Measurements from ENCODE around the gene CCL23. TPM values are rescaled to one million over a fixed set of nuclear protein-coding genes. Genes with fewer than 3 reads are reported as not detected.

Gene CCL23
- total RNA-seq, result 0.85 TPM
- polyA plus RNA-seq, result 16.9 TPM

- H3K4me3 ChIP-seq (ENCODE audit: low read depth, low read length), result no peak within 1 kb of the TSS
- no peak for DNase-seq (ENCODE audit: extremely low spot score)
- no peaks in the 10 kb centered on the region for H3K4me1 ChIP-seq (ENCODE audit: insufficient read depth)
- H3K27ac ChIP-seq (ENCODE audit: low read depth), result no peak within 1 kb of the TSS
- WGBS, result 35% methylated on average over 6 of the region's 6 CpGs
- H3K36me3 ChIP-seq (ENCODE audit: insufficient read depth), result no peaks in the 10 kb centered on the region
These were observed at the start of gene CCL23 for GRCh38 chr17:36017799-36018198. TSS of gene CCL23 (minus strand) at chr17:36017972. CDS start at chr17:36017897, 75 bp downstream.

GRCh38 chr17:36066365-36066985 is 48.7 kb upstream of the CCL23 start:
- no peak for DNase-seq (ENCODE audit: extremely low spot score)
- H3K27ac ChIP-seq (ENCODE audit: low read depth), result no peak overlapping the region
- no peaks in the 10 kb centered on the region for H3K4me1 ChIP-seq (ENCODE audit: insufficient read depth)
- WGBS, result 81% methylated on average over 6 of the region's 6 CpGs
- H3K36me3 ChIP-seq (ENCODE audit: insufficient read depth), result no peaks in the 10 kb centered on the region
- H3K4me3 ChIP-seq (ENCODE audit: low read depth, low read length), result no peak overlapping the region

- Histone ChIP-seq H3K4me3 (ENCODE audit: low read depth, low read length) (no peak within 1 kb of the TSS), H3K36me3 (ENCODE audit: insufficient read depth) (no peaks in the 10 kb centered on the region), H3K4me1 (ENCODE audit: insufficient read depth) (no peaks in the 10 kb centered on the region), H3K27ac (ENCODE audit: low read depth) (no peak within 1 kb of the TSS)
- 67% methylated on average over 5 of the region's 5 CpGs for WGBS
- no peak for DNase-seq (ENCODE audit: extremely low spot score)
These were observed 46.2 kb upstream of the CCL23 start, which contains the start of gene CCL18 for GRCh38 chr17:36063786-36064541. TSS of gene CCL18 (plus strand) at chr17:36064272. CDS start at chr17:36064343, 71 bp downstream.

GRCh38 chr17:36060816-36061215 is 43.0 kb upstream of the CCL23 start:
- Histone ChIP-seq H3K27ac (ENCODE audit: low read depth) (no peak overlapping the region), H3K4me3 (ENCODE audit: low read depth, low read length) (no peak overlapping the region), H3K4me1 (ENCODE audit: insufficient read depth) (no peaks in the 10 kb centered on the region), H3K36me3 (ENCODE audit: insufficient read depth) (no peaks in the 10 kb centered on the region)
- DNase-seq (ENCODE audit: extremely low spot score), result no peak
- WGBS, result 90% methylated on average over 2 of the region's 2 CpGs

- DNase-seq (ENCODE audit: extremely low spot score), result no peak
- 92% methylated on average over 7 of the region's 7 CpGs for WGBS
- Histone ChIP-seq H3K4me1 (ENCODE audit: insufficient read depth) (no peaks in the 10 kb centered on the region), H3K4me3 (ENCODE audit: low read depth, low read length) (no peak overlapping the region), H3K36me3 (ENCODE audit: insufficient read depth) (no peaks in the 10 kb centered on the region), H3K27ac (ENCODE audit: low read depth) (no peak overlapping the region)
These were observed 41.6 kb upstream of the CCL23 start for GRCh38 chr17:36059406-36059805.

- DNase-seq (ENCODE audit: extremely low spot score), result no peak
- Histone ChIP-seq H3K4me3 (ENCODE audit: low read depth, low read length) (no peak overlapping the region), H3K4me1 (ENCODE audit: insufficient read depth) (no peaks in the 10 kb centered on the region), H3K27ac (ENCODE audit: low read depth) (no peak overlapping the region), H3K36me3 (ENCODE audit: insufficient read depth) (no peaks in the 10 kb centered on the region)
These were observed 40.1 kb upstream of the CCL23 start for GRCh38 chr17:36057911-36058310.

- WGBS, result 76% methylated on average over 4 of the region's 4 CpGs
- no peak overlapping the region for H3K27ac ChIP-seq (ENCODE audit: low read depth)
These were observed 38.2 kb upstream of the CCL23 start for GRCh38 chr17:36055921-36056520.

GRCh38 chr17:36055171-36055570 is 37.4 kb upstream of the CCL23 start:
- no peak overlapping the region for H3K27ac ChIP-seq (ENCODE audit: low read depth)
- H3K4me3 ChIP-seq (ENCODE audit: low read depth, low read length), result no peak overlapping the region
- 88% methylated on average over 2 of the region's 2 CpGs for WGBS
- DNase-seq (ENCODE audit: extremely low spot score), result no peak
- no peaks in the 10 kb centered on the region for H3K4me1 ChIP-seq (ENCODE audit: insufficient read depth)
- H3K36me3 ChIP-seq (ENCODE audit: insufficient read depth), result no peaks in the 10 kb centered on the region

More at GRCh38 chr17:36055921-36056520, 38.2 kb upstream of the CCL23 start:
- Histone ChIP-seq H3K4me1 (ENCODE audit: insufficient read depth) (no peaks in the 10 kb centered on the region), H3K4me3 (ENCODE audit: low read depth, low read length) (no peak overlapping the region), H3K36me3 (ENCODE audit: insufficient read depth) (no peaks in the 10 kb centered on the region)
- no peak for DNase-seq (ENCODE audit: extremely low spot score)

- no peaks in the 10 kb centered on the region for H3K4me1 ChIP-seq (ENCODE audit: insufficient read depth)
- DNase-seq (ENCODE audit: extremely low spot score), result no peak
- no peak overlapping the region for H3K27ac ChIP-seq (ENCODE audit: low read depth)
- no peak overlapping the region for H3K4me3 ChIP-seq (ENCODE audit: low read depth, low read length)
- H3K36me3 ChIP-seq (ENCODE audit: insufficient read depth), result no peaks in the 10 kb centered on the region
- WGBS, result 96% methylated on average over 2 of the region's 2 CpGs
These were observed 31.9 kb upstream of the CCL23 start for GRCh38 chr17:36049643-36050042.

- Histone ChIP-seq H3K4me3 (ENCODE audit: low read depth, low read length) (no peak overlapping the region), H3K27ac (ENCODE audit: low read depth) (no peak overlapping the region), H3K36me3 (ENCODE audit: insufficient read depth) (no peaks in the 10 kb centered on the region), H3K4me1 (ENCODE audit: insufficient read depth) (no peaks in the 10 kb centered on the region)
- WGBS, result 80% methylated on average over 2 of the region's 2 CpGs
- no peak for DNase-seq (ENCODE audit: extremely low spot score)
These were observed 30.3 kb upstream of the CCL23 start for GRCh38 chr17:36048066-36048465.

GRCh38 chr17:36036235-36036634 is 18.5 kb upstream of the CCL23 start:
- no peak for DNase-seq (ENCODE audit: extremely low spot score)
- 83% methylated on average over 4 of the region's 4 CpGs for WGBS
- Histone ChIP-seq H3K4me1 (ENCODE audit: insufficient read depth) (no peaks in the 10 kb centered on the region), H3K27ac (ENCODE audit: low read depth) (no peak overlapping the region), H3K4me3 (ENCODE audit: low read depth, low read length) (no peak overlapping the region), H3K36me3 (ENCODE audit: insufficient read depth) (no peaks in the 10 kb centered on the region)

GRCh38 chr17:36034127-36034526 is 16.4 kb upstream of the CCL23 start:
- DNase-seq (ENCODE audit: extremely low spot score), result no peak
- H3K4me1 ChIP-seq (ENCODE audit: insufficient read depth), result no peaks in the 10 kb centered on the region
- no peak overlapping the region for H3K4me3 ChIP-seq (ENCODE audit: low read depth, low read length)
- 46% methylated on average over 3 of the region's 3 CpGs for WGBS
- H3K36me3 ChIP-seq (ENCODE audit: insufficient read depth), result no peaks in the 10 kb centered on the region
- H3K27ac ChIP-seq (ENCODE audit: low read depth), result no peak overlapping the region

GRCh38 chr17:36030956-36031355 is 13.2 kb upstream of the CCL23 start:
- Histone ChIP-seq H3K27ac (ENCODE audit: low read depth) (no peak overlapping the region), H3K36me3 (ENCODE audit: insufficient read depth) (no peaks in the 10 kb centered on the region), H3K4me3 (ENCODE audit: low read depth, low read length) (no peak overlapping the region), H3K4me1 (ENCODE audit: insufficient read depth) (no peaks in the 10 kb centered on the region)
- 91% methylated on average over 1 of the region's 1 CpG for WGBS
- DNase-seq (ENCODE audit: extremely low spot score), result no peak

GRCh38 chr17:36027761-36028160 is 10.0 kb upstream of the CCL23 start:
- H3K4me3 ChIP-seq (ENCODE audit: low read depth, low read length), result no peak overlapping the region
- no peaks in the 10 kb centered on the region for H3K36me3 ChIP-seq (ENCODE audit: insufficient read depth)
- no peak for DNase-seq (ENCODE audit: extremely low spot score)
- 29% methylated on average over 4 of the region's 4 CpGs for WGBS
- H3K4me1 ChIP-seq (ENCODE audit: insufficient read depth), result no peaks in the 10 kb centered on the region
- H3K27ac ChIP-seq (ENCODE audit: low read depth), result no peak overlapping the region

All from urinary bladder (tissue), 4 donors.